Neutrophil (primary cell): ENCODE measurements around the gene ENTPD6.
"Not testable (repeated sequence)": the region's sequence is repeated elsewhere in the genome, so short reads cannot be mapped to it uniquely, and the experiment has no call there.

Experiments
- H3K27ac ChIP-seq: fragments of 200-600 bp; sonication (generic); 2 replicates; pipeline ENCODE4 v1.5.1; 2016; ENCODE audit warnings: mild to moderate bottlenecking, moderate library complexity
- H3K27me3 ChIP-seq: fragments of 200-600 bp; sonication (generic); 2 replicates; pipeline ENCODE4 v1.6.0; 2016; ENCODE audit warnings: mild to moderate bottlenecking
- H3K36me3 ChIP-seq: fragments of 200-600 bp; sonication (generic); 2 replicates; pipeline ENCODE4 v1.5.1; 2017
- H3K4me1 ChIP-seq, 2 experiments: fragments of 200-600 bp in 1 of 2; sonication (generic) in 1 of 2; 1 replicate in 1 of 2; 2 replicates in 1 of 2; pipeline versions ENCODE4 v1.5.1 to v1.6.1; 2013 to 2016; ENCODE audit warnings: low read depth in 1 of 2, low read length in 1 of 2, mild to moderate bottlenecking in 1 of 2, moderate library complexity in 1 of 2; ENCODE audit not compliant: control insufficient read depth in 1 of 2, insufficient read depth in 1 of 2
- H3K4me3 ChIP-seq, 2 experiments: fragments of 200-600 bp in 1 of 2; sonication (generic) in 1 of 2; 1 replicate in 1 of 2; 2 replicates in 1 of 2; pipeline ENCODE4 v1.5.1; 2013 to 2016; ENCODE audit warnings: low read depth in 1 of 2, low read length in 1 of 2, mild to moderate bottlenecking in 1 of 2, moderate library complexity in 1 of 2
- H3K9me3 ChIP-seq: fragments of 200-600 bp; sonication (generic); 2 replicates; pipeline ENCODE4 v1.5.1; 2016
- TF ChIP-seq, protein P1 (sequence below): fragments of 200-600 bp; sonication (generic); IDR thresholded peaks from 2 replicates; pipeline ENCODE4 v1.5.1; 2016; ENCODE audit warnings: antibody characterized with exemption

The ENTPD6 gene

DNA sequence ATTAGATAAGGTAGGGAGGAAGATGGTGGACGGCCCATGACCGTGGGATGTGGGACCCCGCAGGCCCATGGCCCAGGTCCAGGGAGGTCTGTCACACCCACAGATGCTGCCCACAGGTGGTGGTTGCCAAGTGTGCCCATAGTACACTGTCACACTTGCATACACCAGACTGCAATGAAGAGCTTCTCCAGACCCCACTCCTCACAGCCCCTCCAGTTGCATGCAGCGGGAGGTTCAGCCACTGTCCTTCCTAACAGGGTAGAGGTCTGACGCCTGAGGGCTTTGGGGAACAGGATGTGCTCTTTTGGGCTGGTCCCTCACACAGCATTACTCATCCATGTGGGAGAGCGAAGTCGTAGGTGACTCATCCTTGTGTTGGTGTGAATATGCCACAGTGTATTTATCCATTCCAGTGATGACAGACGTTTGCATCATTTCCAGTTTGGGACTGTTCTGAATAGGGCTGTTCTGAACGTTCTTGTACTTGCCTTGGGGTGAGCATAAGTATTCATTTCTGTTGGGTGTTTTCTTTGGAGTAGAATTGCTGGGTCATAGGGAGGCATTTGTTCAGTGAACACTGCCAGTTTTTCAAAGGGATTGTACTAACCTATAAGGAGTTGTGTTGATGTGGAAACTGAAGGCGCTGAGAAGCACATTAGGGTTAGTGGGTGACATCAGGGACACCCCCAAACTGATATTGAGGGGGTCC, 42.3 kb downstream of the ENTPD6 start:
- Histone ChIP-seq H3K36me3 (no peaks in the 10 kb centered on the region), H3K4me1 (no peaks in the 10 kb centered on the region), H3K27ac (no peak overlapping the region), H3K27me3 (peaks cover 25% of the 10 kb centered on the region), H3K9me3 (no peaks in the 10 kb centered on the region), H3K4me3 (no peak overlapping the region)
- TF ChIP-seq, protein P1, sequence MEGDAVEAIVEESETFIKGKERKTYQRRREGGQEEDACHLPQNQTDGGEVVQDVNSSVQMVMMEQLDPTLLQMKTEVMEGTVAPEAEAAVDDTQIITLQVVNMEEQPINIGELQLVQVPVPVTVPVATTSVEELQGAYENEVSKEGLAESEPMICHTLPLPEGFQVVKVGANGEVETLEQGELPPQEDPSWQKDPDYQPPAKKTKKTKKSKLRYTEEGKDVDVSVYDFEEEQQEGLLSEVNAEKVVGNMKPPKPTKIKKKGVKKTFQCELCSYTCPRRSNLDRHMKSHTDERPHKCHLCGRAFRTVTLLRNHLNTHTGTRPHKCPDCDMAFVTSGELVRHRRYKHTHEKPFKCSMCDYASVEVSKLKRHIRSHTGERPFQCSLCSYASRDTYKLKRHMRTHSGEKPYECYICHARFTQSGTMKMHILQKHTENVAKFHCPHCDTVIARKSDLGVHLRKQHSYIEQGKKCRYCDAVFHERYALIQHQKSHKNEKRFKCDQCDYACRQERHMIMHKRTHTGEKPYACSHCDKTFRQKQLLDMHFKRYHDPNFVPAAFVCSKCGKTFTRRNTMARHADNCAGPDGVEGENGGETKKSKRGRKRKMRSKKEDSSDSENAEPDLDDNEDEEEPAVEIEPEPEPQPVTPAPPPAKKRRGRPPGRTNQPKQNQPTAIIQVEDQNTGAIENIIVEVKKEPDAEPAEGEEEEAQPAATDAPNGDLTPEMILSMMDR: no peak

DNA sequence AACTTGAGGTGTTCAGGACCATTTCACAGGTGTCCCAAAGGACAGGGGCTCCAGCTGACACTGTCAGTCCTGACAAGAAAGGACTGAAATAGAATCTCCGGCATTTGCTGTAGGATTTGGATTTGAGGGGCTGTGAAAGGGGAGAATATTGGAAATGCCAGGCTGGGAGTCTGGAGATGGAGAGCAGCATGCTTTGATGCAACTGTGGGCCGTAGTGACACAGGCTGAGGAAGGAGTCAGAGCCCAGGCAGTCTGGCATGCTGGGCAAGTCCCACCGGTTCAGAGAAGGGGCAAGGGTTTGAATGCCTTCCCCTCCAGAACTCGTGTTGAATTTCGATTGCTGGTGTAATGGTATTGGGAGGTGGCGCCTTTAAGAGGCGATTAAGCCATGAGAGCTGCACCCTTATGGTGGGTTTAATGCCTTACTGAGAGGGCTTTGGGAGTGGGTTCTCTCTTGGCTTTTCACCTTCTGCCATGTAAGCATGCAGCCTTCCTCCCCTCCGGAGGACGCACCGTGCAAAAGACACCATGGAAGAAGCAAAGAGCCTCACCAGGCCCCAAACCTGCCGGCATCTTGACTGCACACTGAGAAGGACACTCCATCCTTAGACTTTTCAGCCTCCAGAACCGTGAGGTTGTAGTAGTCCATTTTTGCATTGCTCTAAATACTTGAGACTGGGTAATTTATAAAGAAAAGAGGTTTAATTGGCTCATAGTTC, 43.0 kb downstream of the ENTPD6 start:
- no peaks in the 10 kb centered on the region for H3K4me1 ChIP-seq
- no peak overlapping the region for H3K4me3 ChIP-seq
- no peaks in the 10 kb centered on the region for H3K36me3 ChIP-seq
- H3K27ac ChIP-seq: no peak overlapping the region
- peaks cover 28% of the 10 kb centered on the region for H3K27me3 ChIP-seq
- no peaks in the 10 kb centered on the region for H3K9me3 ChIP-seq
- TF ChIP-seq, protein P1: no peak

DNA sequence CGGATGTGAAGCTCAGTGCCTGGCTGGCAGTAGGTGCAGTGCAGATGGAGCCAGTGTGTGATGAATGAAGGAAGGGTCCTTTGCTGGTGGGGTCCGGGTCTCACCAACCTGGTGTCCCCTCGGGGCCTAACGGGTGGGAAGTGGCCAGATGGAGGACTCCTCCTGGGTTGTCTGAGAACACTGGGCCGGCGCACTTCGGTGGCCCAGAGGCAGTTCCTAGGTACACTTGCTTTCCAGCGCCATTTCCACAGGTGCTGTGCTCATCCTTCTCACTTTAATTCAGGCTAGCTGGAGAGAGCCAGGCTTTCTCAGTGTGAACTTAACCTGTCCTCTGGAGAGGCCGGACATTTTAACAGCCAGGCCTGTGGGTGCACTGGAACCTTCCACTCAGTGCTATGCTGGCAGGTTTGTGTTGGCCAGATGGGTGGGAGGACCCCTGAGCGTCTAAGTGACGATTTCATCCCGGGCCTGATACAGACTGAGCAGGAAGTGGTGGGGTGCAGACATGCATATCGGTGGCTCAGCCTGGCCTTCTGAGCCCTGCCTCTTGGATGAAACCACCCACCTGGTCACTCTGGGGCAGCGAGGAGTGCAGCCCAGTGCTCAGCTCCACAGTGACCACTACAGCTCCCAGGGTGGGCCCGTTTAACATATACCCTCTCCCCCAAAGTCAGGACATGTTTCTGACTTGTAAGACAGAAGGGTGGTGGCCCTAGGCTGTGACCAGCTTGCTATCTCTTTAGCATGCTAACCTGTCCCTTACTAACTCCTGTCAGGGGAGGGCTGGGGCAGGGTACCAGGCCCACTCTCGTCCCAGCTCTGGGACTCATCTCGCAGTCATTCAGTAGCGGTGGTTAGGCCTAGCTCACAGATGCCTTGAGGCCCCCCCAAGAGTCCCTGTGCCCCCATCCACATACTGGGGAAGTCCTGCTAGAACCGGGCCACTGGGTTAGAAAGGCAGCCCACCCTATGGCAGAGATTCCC, 44.2 kb downstream of the ENTPD6 start:
- Histone ChIP-seq H3K4me3 (no peak overlapping the region), H3K4me1 (no peaks in the 10 kb centered on the region), H3K27ac (no peak overlapping the region), H3K27me3 (peaks cover 20% of the 10 kb centered on the region), H3K36me3 (no peaks in the 10 kb centered on the region), H3K9me3 (no peaks in the 10 kb centered on the region)
- TF ChIP-seq, protein P1: no peak

DNA sequence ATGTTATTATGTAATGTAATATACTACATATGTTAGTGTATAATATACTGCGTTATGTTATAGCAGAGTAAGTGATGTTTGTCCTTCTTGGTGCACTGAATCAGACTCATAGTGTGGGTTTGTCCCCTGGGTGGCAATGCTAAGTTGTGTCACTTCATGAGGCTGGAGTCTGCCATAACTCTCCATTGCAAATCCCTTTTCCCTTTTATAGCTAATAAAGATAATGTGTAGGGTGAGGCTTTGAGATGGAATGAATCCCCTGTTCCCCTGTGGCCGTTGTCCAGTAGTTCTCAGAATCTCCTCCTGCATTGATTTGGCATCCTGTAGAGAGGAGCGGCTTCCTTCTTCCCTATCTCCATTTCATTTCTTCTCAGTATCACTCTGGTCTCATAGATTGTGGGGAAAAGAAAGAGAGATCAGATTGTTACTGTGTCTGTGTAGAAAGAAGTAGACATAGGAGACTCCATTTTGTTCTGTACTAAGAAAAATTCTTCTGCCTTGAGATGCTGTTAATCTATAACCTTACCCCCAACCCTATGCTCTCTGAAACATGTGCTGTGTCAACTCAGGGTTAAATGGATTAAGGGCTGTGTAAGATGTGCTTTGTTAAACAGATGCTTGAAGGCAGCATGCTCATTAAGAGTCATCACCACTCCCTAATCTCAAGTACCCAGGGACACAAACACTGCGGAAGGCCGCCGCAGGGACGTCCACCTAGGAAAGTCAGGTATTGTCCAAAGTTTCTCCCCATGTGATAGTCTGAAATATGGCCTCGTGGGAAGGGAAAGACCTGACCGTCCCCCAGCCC, 45.5 kb downstream of the ENTPD6 start:
- H3K9me3 ChIP-seq, H3K27me3 ChIP-seq, H3K27ac ChIP-seq, H3K36me3 ChIP-seq, H3K4me3 ChIP-seq, H3K4me1 ChIP-seq: not testable (repeated sequence)

DNA sequence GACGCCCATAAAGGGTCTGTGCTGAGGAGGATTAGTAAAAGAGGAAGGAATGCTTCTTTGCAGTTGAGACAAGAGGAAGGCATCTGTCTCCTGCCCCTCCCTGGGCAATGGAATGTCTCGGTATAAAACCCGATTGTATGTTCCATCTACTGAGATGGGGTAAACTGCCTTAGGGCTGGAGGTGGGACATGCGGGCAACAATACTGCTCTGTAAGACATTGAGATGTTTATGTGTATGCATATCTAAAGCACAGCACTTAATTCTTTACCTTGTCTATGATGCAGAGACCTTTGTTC, 46.1 kb downstream of the ENTPD6 start:
- not testable (repeated sequence) for H3K4me3 ChIP-seq, H3K4me1 ChIP-seq, H3K36me3 ChIP-seq, H3K27ac ChIP-seq, H3K9me3 ChIP-seq
- peaks cover 11% of the 10 kb centered on the region for H3K27me3 ChIP-seq

DNA sequence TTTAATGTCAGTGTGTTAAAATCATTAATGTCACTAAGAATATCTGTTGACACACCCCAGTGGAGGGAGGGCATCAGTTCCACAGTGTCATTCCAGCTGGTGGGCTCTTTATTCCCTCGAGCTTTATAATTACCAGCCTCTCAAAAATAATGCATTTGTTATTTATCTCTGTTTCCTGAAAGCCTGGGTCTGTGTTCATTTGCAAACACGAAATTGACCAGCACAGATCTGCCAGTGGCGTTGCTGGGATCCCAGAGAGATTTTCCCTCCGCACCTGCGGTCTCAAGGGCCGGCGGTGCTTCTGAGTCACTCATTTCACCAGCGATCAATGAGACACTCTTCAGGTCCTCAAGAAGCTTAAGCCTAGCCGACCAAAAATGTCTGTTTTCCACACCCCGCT, 46.7 kb downstream of the ENTPD6 start:
- peaks cover 16% of the 10 kb centered on the region for H3K27me3 ChIP-seq
- TF ChIP-seq, protein P1: no peak
- no peaks in the 10 kb centered on the region for H3K9me3 ChIP-seq
- no peak overlapping the region for H3K4me3 ChIP-seq
- H3K27ac ChIP-seq: no peak overlapping the region
- no peaks in the 10 kb centered on the region for H3K36me3 ChIP-seq
- peaks cover 5 to 7% of the 10 kb centered on the region in 2 experiments for H3K4me1 ChIP-seq
